Liver (tissue), 9 donors: ENCODE results near the gene KRT86. TPM values are rescaled to one million over a fixed set of nuclear protein-coding genes. Genes with fewer than 3 reads are reported as not detected.

Experiments
- DNase-seq: peaks from one replicate; pipeline ENCODE4 v3.0.0-alpha.2; 2017; ENCODE audit warnings: low spot score
- H3K27ac ChIP-seq, 2 donors: one replicate each; pipeline ENCODE4 v1.7.0; 2013; ENCODE audit warnings: inconsistent platforms in 2 of 2, low read length in 2 of 2, control low read depth in 1 of 2, low read depth in 1 of 2, mild to moderate bottlenecking in 1 of 2
- H3K27me3 ChIP-seq, 4 donors: one replicate each; pipeline versions ENCODE4 v1.6.1 to v1.7.0; 2013; ENCODE audit warnings: low read length in 3 of 4, inconsistent platforms in 1 of 4, mild to moderate bottlenecking in 1 of 4, moderate library complexity in 1 of 4; ENCODE audit not compliant: control insufficient read depth in 4 of 4, insufficient read depth in 4 of 4
- H3K36me3 ChIP-seq, 4 donors: one replicate each; pipeline versions ENCODE4 v1.6.1 to v1.7.0; 2013; ENCODE audit warnings: low read length in 3 of 4, mild to moderate bottlenecking in 3 of 4, low read depth in 1 of 4, moderate library complexity in 1 of 4; ENCODE audit not compliant: control insufficient read depth in 4 of 4, insufficient read depth in 3 of 4
- H3K4me1 ChIP-seq, 4 donors: one replicate each; pipeline versions ENCODE4 v1.6.1 to v1.7.0; 2013; ENCODE audit warnings: low read length in 3 of 4, mild to moderate bottlenecking in 3 of 4, moderate library complexity in 1 of 4; ENCODE audit not compliant: control insufficient read depth in 4 of 4, insufficient read depth in 4 of 4
- H3K4me3 ChIP-seq, 3 donors: one replicate each; pipeline versions ENCODE4 v1.6.1 to v1.7.0; 2013; ENCODE audit warnings: low read length in 3 of 3, control low read depth in 1 of 3, low read depth in 1 of 3, mild to moderate bottlenecking in 1 of 3
- H3K9ac ChIP-seq, 2 donors: one replicate each; pipeline ENCODE4 v1.7.0; 2013; ENCODE audit warnings: low read length in 2 of 2, mild to moderate bottlenecking in 2 of 2, moderate library complexity in 2 of 2, control low read depth in 1 of 2, low read depth in 1 of 2
- H3K9me3 ChIP-seq, 4 donors: one replicate each; pipeline versions ENCODE4 v1.6.1 to v1.7.0; 2013; ENCODE audit warnings: low read length in 3 of 4; ENCODE audit not compliant: control insufficient read depth in 4 of 4
- FOXA1 ChIP-seq: IDR thresholded peaks from 2 replicates; pipeline ENCODE4 v1.6.1; 2016; ENCODE audit warnings: antibody characterized with exemption
- FOXA2 ChIP-seq: IDR thresholded peaks from 2 replicates; pipeline ENCODE4 v1.6.1; 2016; ENCODE audit warnings: antibody characterized with exemption
- GABPA ChIP-seq, 2 donors: IDR thresholded peaks in 1 of 2; conservative IDR thresholded peaks in 1 of 2; 2 replicates each; pipeline ENCODE4 v1.6.1; 2016; ENCODE audit warnings: antibody characterized with exemption in 2 of 2, mild to moderate bottlenecking in 1 of 2, moderate library complexity in 1 of 2
- HNF4A ChIP-seq, 2 donors: conservative IDR thresholded peaks; 2 replicates each; pipeline ENCODE4 v1.6.1; 2016; ENCODE audit warnings: antibody characterized with exemption in 2 of 2, mild to moderate bottlenecking in 2 of 2
- HNF4G ChIP-seq: IDR thresholded peaks from 2 replicates; pipeline ENCODE4 v1.6.1; 2016; ENCODE audit warnings: antibody characterized with exemption
- JUND ChIP-seq, 2 donors: IDR thresholded peaks; 2 replicates each; pipeline ENCODE4 v1.6.1; 2016; ENCODE audit warnings: antibody characterized with exemption in 2 of 2
- MAX ChIP-seq: IDR thresholded peaks from 2 replicates; pipeline ENCODE4 v1.6.1; 2016; ENCODE audit warnings: antibody characterized with exemption
- NR2F2 ChIP-seq: IDR thresholded peaks from 2 replicates; pipeline ENCODE4 v1.6.1; 2016; ENCODE audit warnings: antibody characterized with exemption
- RAD21 ChIP-seq, 2 donors: IDR thresholded peaks; 2 replicates each; pipeline ENCODE4 v1.6.1; 2016; ENCODE audit warnings: antibody characterized with exemption in 2 of 2, mild to moderate bottlenecking in 2 of 2
- REST ChIP-seq: IDR thresholded peaks from 2 replicates; pipeline ENCODE4 v1.6.1; 2016; ENCODE audit warnings: antibody characterized with exemption, mild to moderate bottlenecking
- RXRA ChIP-seq, 2 donors: IDR thresholded peaks; 2 replicates each; pipeline ENCODE4 v1.6.1; 2017 to 2018; ENCODE audit warnings: antibody characterized with exemption in 2 of 2, mild to moderate bottlenecking in 1 of 2
- SP1 ChIP-seq: IDR thresholded peaks from 2 replicates; pipeline ENCODE4 v1.6.1; 2018; ENCODE audit warnings: antibody characterized with exemption, mild to moderate bottlenecking
- TAF1 ChIP-seq: conservative IDR thresholded peaks from 2 replicates; pipeline ENCODE4 v1.6.1; 2016; ENCODE audit warnings: antibody characterized with exemption, mild to moderate bottlenecking
- ZBTB33 ChIP-seq: IDR thresholded peaks from 2 replicates; pipeline ENCODE4 v1.6.1; 2016; ENCODE audit warnings: antibody characterized with exemption
- WGBS: extraction: QIAGEN DNeasy Blood & Tissue Kit; methylation state at CpG from one replicate; pipeline ENCODE4 v1.1.7; 2013; 5-methylcytosine and 5-hydroxymethylcytosine counted together
- polyA plus RNA-seq, 2 donors: library from polyadenylated mRNA; stranded (reverse) in 1 of 2; unstranded in 1 of 2; fragments of 200-250 nt in 1 of 2; fragments of >200 nt in 1 of 2; fragmentation: Nextera tagmentation in 1 of 2; extraction: Ambion mirVana in 1 of 2; gene quantifications; one replicate each; pipeline versions ENCODE4 v1.2.1 to v1.2.3, GENCODE V29; 2013 to 2015
- total RNA-seq, 2 donors: library from RNA; depleted of rRNA; stranded (reverse); fragments of >200 nt; gene quantifications; one replicate each; pipeline ENCODE4 v1.2.3, GENCODE V29; 2014
- donor health status: healthy.
- donor health status: healthy.
- donor health status: healthy.
- donor health status: healthy.
- donor health status: healthy.

Gene KRT86
- total and polyA plus RNA-seq, 4 donors, result 0.08 TPM; not detected in 3

GRCh38 chr12:52232674-52233461, 41.6 kb upstream of the KRT86 start, which contains the start of gene KRT7:
TSS of gene KRT7 (plus strand) at chr12:52233243. CDS start at chr12:52233297, 54 bp downstream.
- TF ChIP-seq NR2F2 (no peak), RAD21 (IDR thresholded peaks at IDR 0.05) (no peak), JUND (IDR thresholded peaks at IDR 0.05) (no peak), RXRA (IDR thresholded peaks at IDR 0.05) (no peak), MAX (no peak), FOXA2 (no peak), ZBTB33 (no peak), TAF1 (no peak), REST (no peak)
- Histone ChIP-seq H3K4me3 (peak within 1 kb of the TSS in 1 of 3 donors; percentile 10), H3K4me1 (peaks cover 0 to 4% (median 0%) of the 10 kb centered on the region in 4 donors), H3K27ac (peak within 1 kb of the TSS in 1 of 2 donors; percentile 20), H3K9ac (no peak within 1 kb of the TSS), H3K36me3 (no peaks in the 10 kb centered on the region), H3K27me3 (peaks cover 0 to 13% (median 5%) of the 10 kb centered on the region in 4 donors), H3K9me3 (no peaks in the 10 kb centered on the region)
- no peak for DNase-seq
- 8% methylated on average over 58 of the region's 58 CpGs for WGBS

GRCh38 chr12:52233462-52234207, 40.8 kb upstream of the KRT86 start:
- 22% methylated on average over 40 of the region's 40 CpGs for WGBS
- H3K27me3 ChIP-seq, result peaks cover 0 to 13% (median 5%) of the 10 kb centered on the region in 4 donors
- no peaks in the 10 kb centered on the region for H3K9me3 ChIP-seq
- no peak for DNase-seq
- H3K36me3 ChIP-seq, result no peaks in the 10 kb centered on the region
- peaks cover 0 to 4% (median 0%) of the 10 kb centered on the region in 4 donors for H3K4me1 ChIP-seq
- H3K9ac ChIP-seq, result no peak overlapping the region
- no peak for TF ChIP-seq TAF1
- no peak for TF ChIP-seq RAD21 (IDR thresholded peaks at IDR 0.05)
- TF ChIP-seq REST, result no peak
- no peak for TF ChIP-seq HNF4G
- TF ChIP-seq HNF4A (conservative IDR thresholded peaks at IDR 0.05), result no peak
- no peak for TF ChIP-seq GABPA (IDR thresholded peaks at IDR 0.05 in 1 of 2, conservative IDR thresholded peaks at IDR 0.05 in 1 of 2)
- no peak for TF ChIP-seq FOXA1
- no peak for TF ChIP-seq JUND (IDR thresholded peaks at IDR 0.05)
- TF ChIP-seq RXRA (IDR thresholded peaks at IDR 0.05), result no peak
- TF ChIP-seq SP1, result no peak
- peak overlapping the region in 1 of 2 donors; percentile 20 for H3K27ac ChIP-seq
- peak overlapping the region in 1 of 3 donors; percentile 10 for H3K4me3 ChIP-seq
